ENCODE results near the gene C19orf25. TPM values are rescaled to one million over a fixed set of nuclear protein-coding genes. Genes with fewer than 3 reads are reported as not detected.

Gene C19orf25
- total RNA-seq, 2 experiments from 2014 or later: 24.4 to 26.9 TPM

DNA sequence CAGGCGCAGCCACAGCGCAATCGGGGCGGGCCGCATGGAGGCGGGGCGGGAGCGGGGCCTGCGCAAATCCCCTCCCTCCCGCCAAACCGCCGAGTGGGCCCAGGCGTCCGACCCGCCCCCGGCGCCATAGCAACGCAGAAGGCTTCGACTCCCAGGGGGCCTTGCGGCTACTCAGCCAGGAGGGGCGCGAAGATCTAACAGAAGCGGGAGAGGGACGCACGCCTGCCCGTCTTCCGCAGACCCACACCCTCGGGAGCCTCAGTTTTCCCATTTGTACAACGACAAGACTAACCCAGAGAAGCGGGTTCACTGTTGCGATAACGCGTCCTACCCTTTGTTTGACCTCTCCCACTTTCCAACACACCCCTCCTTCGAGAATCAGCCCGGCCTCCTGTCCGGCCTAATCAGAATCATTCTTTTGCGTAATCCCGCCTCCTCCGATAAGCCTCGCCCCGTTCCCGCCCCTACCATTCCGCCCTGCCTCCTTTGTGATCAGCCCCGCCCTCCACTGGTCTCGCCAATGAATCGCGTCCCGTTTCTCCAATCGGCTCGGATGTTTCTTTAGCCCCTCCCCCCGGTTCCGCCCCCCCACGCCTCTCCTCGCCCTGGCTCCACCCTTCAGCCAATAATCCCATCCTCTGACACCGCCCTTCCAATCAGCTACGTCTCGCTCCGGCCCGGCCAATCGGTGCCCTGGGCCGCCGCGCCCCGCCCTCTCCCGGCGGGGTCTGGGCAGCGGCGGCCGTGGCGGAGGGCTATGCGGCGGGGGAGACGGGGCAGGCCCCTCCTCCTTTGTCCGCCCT, 11.5 kb upstream of the C19orf25 start, which contains the start of gene PCSK4:
Gene PCSK4, minus strand, starts transcription at position 40 of the 803 bp plus-strand sequence. Its CDS starts 4 bp downstream, at position 36.
- peaks cover 2% of the 10 kb centered on the region for H3K27me3 Mint-ChIP-seq
- ChIA-PET POLR2A (no interaction called here), CTCF (interaction anchor here (0.6 to 1.6 kb wide), 4 partner anchors 12 to 81 kb away, joined by 3 to 14 read pairs (median 3); no protein-coding TSS in a partner anchor)
- peaks cover 13% of the 10 kb centered on the region for H3K4me1 Mint-ChIP-seq (ENCODE audit: low read depth)
- peak within 1 kb of the TSS; percentile 76 for H3K4me3 Mint-ChIP-seq
- peak within 1 kb of the TSS; percentile 52 for H3K27ac Mint-ChIP-seq
- H3K36me3 Mint-ChIP-seq: no peaks in the 10 kb centered on the region
- no peaks in the 10 kb centered on the region for H3K9me3 Mint-ChIP-seq
- intact Hi-C loops (cut with micrococcal nuclease): loop anchor here (1.0 to 5.0 kb wide), 3 partner anchors 11 to 33 kb away; partner anchors contain the start of gene C19orf25
- peak; percentile 99 for DNase-seq

- peaks cover 2% of the 10 kb centered on the region for H3K27me3 Mint-ChIP-seq
- peaks cover 13% of the 10 kb centered on the region for H3K4me1 Mint-ChIP-seq (ENCODE audit: low read depth)
- H3K9me3 Mint-ChIP-seq: no peaks in the 10 kb centered on the region
- intact Hi-C loops (cut with micrococcal nuclease): loop anchor here (1.0 to 5.0 kb wide), 3 partner anchors 10 to 32 kb away; partner anchors contain the start of gene C19orf25
- H3K27ac Mint-ChIP-seq: no peak overlapping the region
- POLR2A ChIA-PET: no interaction called here
- H3K4me3 Mint-ChIP-seq: peak overlapping the region; percentile 26
- CTCF ChIA-PET: no interaction called here
- no peak for DNase-seq
- H3K36me3 Mint-ChIP-seq: no peaks in the 10 kb centered on the region
Observed at GRCh38 chr19:1489463-1490310, 10.7 kb upstream of the C19orf25 start.

GRCh38 chr19:1488282-1488601, 9.2 kb upstream of the C19orf25 start:
- Mint-ChIP-seq H3K27me3 (peaks cover 2% of the 10 kb centered on the region), H3K4me3 (no peak overlapping the region), H3K27ac (no peak overlapping the region), H3K9me3 (no peaks in the 10 kb centered on the region), H3K36me3 (no peaks in the 10 kb centered on the region), H3K4me1 (ENCODE audit: low read depth) (peaks cover 13% of the 10 kb centered on the region)
- ChIA-PET CTCF (no interaction called here), POLR2A (no interaction called here)
- intact Hi-C loops (cut with micrococcal nuclease): no loop called here
- no peak for DNase-seq

DNA sequence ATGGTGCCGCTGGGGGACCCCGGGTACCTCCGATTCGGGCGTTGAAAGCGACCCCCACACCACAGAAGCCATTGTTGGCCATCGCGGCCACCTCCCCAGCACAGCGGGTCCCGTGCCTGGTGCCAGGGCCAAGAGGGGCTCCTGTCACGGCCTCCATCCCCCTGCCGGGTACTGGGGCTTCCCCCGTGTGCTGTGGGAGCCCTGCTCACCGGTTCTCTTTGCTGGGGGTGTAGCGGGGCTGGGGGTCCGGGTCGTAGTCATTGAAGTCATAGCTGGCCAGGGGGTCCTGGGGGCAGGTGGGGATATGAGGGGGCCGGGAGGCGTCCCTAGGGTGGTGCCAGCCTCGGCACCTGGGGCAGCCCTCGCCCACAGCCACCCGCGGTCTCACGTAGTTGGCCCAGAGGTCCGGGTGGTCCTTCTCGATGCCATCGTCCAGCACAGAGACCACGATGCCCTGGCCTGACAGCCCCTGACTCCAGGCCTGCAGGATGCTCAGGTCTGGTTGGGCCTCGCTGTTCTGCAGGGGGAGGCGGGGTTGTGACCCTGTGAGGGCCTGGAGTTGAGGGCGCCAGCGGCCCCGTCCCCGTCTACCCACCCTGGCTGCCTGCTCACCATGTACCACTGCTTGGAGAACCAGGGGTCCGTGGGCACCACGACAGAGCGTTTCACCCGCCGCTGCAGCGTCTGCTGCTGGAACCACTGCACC, 8.7 kb upstream of the C19orf25 start:
- H3K4me1 Mint-ChIP-seq (ENCODE audit: low read depth): peaks cover 13% of the 10 kb centered on the region
- CTCF ChIA-PET: no interaction called here
- POLR2A ChIA-PET: no interaction called here
- no peak overlapping the region for H3K27ac Mint-ChIP-seq
- H3K4me3 Mint-ChIP-seq: no peak overlapping the region
- H3K27me3 Mint-ChIP-seq: peaks cover 2% of the 10 kb centered on the region
- intact Hi-C loops (cut with micrococcal nuclease): no loop called here
- no peak for DNase-seq
- no peaks in the 10 kb centered on the region for H3K36me3 Mint-ChIP-seq
- no peaks in the 10 kb centered on the region for H3K9me3 Mint-ChIP-seq

- intact Hi-C loops (cut with micrococcal nuclease): no loop called here
- Mint-ChIP-seq H3K9me3 (no peaks in the 10 kb centered on the region), H3K27ac (no peak overlapping the region), H3K4me3 (no peak overlapping the region), H3K27me3 (peaks cover 2% of the 10 kb centered on the region), H3K36me3 (no peaks in the 10 kb centered on the region), H3K4me1 (ENCODE audit: low read depth) (peaks cover 11% of the 10 kb centered on the region)
- CTCF ChIA-PET: no interaction called here
- POLR2A ChIA-PET: no interaction called here
- no peak for DNase-seq
Observed at GRCh38 chr19:1486720-1487575, 7.9 kb upstream of the C19orf25 start.

- Mint-ChIP-seq H3K27ac (no peak overlapping the region), H3K36me3 (peaks cover under 1% of the 10 kb centered on the region), H3K4me3 (no peak overlapping the region), H3K9me3 (no peaks in the 10 kb centered on the region), H3K27me3 (no peaks in the 10 kb centered on the region), H3K4me1 (ENCODE audit: low read depth) (peaks cover 3% of the 10 kb centered on the region)
- no peak for DNase-seq
- ChIA-PET CTCF (no interaction called here), POLR2A (no interaction called here)
- intact Hi-C loops (cut with micrococcal nuclease): no loop called here
Observed at GRCh38 chr19:1483979-1484428, 5.0 kb upstream of the C19orf25 start.

- H3K4me1 Mint-ChIP-seq (ENCODE audit: low read depth): peaks cover 4% of the 10 kb centered on the region
- intact Hi-C loops (cut with micrococcal nuclease): no loop called here
- CTCF ChIA-PET: no interaction called here
- no peaks in the 10 kb centered on the region for H3K9me3 Mint-ChIP-seq
- no peak overlapping the region for H3K4me3 Mint-ChIP-seq
- peaks cover 2% of the 10 kb centered on the region for H3K36me3 Mint-ChIP-seq
- no peak for DNase-seq
- no peaks in the 10 kb centered on the region for H3K27me3 Mint-ChIP-seq
- no peak overlapping the region for H3K27ac Mint-ChIP-seq
- POLR2A ChIA-PET: no interaction called here
Observed at GRCh38 chr19:1483131-1483978, 4.3 kb upstream of the C19orf25 start.

DNA sequence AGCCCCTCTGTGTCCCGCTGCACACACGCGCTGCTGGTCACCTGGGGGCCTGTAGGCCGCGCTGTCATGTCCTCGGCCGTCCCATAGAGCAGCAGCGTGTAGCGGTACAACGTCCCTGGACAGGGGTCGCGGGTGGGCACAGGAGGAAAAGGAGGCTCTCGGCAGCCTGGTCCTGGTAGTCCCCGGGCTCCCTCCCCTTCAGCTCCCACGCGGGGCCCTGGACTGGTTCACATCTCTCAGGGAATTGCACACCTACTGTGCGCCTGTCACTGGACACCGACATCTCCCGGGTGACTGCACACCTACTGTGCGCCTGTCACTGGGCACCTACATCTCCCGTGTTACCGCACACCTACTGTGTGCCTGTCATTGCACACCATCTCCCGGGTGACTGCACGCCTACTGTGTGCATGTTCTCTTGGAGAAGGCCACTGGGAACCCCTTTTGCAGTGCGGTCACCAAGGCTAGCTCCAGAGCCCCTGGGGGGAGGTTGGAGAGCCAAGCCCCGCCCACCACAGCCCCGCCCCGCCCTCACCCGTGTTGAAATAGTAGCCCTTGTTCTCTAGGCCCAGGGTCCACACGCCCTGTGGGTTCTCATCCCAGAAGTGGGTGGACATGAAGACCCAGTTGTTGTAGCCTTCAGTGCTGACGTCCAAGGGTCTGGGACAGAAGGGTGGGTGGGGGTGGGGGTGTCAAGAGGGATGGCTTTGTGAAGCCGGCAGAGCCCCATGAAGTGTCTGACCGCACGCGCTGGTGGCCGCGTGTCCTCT, 3.5 kb upstream of the C19orf25 start:
- H3K4me1 Mint-ChIP-seq (ENCODE audit: low read depth): peaks cover 4% of the 10 kb centered on the region
- no peak overlapping the region for H3K27ac Mint-ChIP-seq
- CTCF ChIA-PET: no interaction called here
- no peak for DNase-seq
- H3K9me3 Mint-ChIP-seq: no peaks in the 10 kb centered on the region
- H3K27me3 Mint-ChIP-seq: no peaks in the 10 kb centered on the region
- intact Hi-C loops (cut with micrococcal nuclease): no loop called here
- POLR2A ChIA-PET: no interaction called here
- H3K4me3 Mint-ChIP-seq: no peak overlapping the region
- peaks cover 2% of the 10 kb centered on the region for H3K36me3 Mint-ChIP-seq

DNA sequence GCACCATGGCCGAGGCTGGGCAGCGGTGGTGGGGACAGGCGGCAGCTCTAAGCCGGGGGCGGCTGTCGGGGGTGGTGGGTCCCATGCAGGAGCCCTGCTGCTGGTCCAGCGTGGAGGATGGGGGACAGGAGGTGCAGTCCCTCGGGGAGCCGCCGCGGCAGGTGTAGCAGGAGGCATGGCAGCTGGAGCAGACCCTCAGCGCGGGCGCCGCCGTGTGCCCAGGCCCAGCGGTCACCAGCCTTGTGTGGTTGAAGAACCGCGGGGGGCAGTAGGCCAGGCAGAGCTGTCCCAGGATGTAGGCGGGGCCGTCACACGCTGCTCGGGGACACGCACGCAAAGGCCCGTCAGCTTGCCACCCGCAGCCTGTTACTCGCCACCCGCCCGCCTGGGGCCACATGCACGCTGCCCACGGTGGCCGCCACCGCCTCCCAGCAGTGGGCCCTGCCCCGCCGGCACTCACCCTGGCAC, 2.9 kb upstream of the C19orf25 start:
- intact Hi-C loops (cut with micrococcal nuclease): no loop called here
- Mint-ChIP-seq H3K36me3 (peaks cover 2% of the 10 kb centered on the region), H3K27ac (no peak overlapping the region), H3K4me3 (no peak overlapping the region), H3K9me3 (no peaks in the 10 kb centered on the region), H3K4me1 (ENCODE audit: low read depth) (peaks cover 9% of the 10 kb centered on the region), H3K27me3 (no peaks in the 10 kb centered on the region)
- CTCF ChIA-PET: no interaction called here
- DNase-seq: no peak
- POLR2A ChIA-PET: no interaction called here

DNA sequence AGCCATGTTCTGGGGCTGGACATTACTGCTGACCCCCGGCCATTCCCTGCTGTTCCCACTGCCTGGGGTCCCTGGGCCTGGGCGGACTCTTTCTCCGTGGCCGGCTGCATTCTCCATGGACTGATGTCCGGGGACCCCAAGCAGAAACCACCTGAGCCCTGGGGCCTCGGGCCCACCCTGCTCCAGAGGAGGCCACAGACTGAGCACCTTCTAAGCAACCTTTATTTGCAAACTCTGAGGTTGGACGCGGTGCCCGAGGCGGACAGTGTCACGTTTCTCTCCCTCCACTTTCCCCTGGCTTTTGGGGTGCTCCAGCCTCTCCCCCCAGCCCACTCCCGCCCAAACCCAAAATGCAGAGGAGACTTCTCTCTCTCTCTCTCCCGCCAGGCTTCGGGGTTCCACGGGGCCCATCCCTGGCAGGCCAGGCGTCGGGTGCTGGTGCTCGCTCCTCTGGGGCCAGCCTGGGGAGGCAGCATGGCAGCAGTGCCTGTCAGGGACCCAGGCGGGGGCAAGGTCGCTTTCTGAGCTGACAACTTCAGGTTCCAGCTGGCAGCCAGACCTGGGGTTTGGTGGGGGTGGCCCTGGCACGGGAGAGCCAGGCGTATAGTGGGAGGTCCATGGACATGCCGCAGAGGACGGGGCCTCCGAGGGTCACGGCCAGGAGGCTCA, 2.3 kb upstream of the C19orf25 start:
- Mint-ChIP-seq H3K27ac (no peak overlapping the region), H3K9me3 (no peaks in the 10 kb centered on the region), H3K27me3 (no peaks in the 10 kb centered on the region), H3K36me3 (peaks cover 2% of the 10 kb centered on the region), H3K4me3 (no peak overlapping the region), H3K4me1 (ENCODE audit: low read depth) (peaks cover 9% of the 10 kb centered on the region)
- ChIA-PET POLR2A (no interaction called here), CTCF (no interaction called here)
- no peak for DNase-seq
- intact Hi-C loops (cut with micrococcal nuclease): no loop called here

Measured in activated CD4-positive, alpha-beta memory T cell treated with anti-CD3 and anti-CD28 coated beads for 36 hours (primary cell).